Thoracic aorta (tissue), 2 donors: ENCODE data around the gene GNA14. TPM values are rescaled to one million over a fixed set of nuclear protein-coding genes. Genes with fewer than 3 reads are reported as not detected.

ENCODE experiments used
- ATAC-seq: fragments of 150-250 bp; one replicate; pipeline ENCODE4 v1.8.0; 2017; ENCODE audit warnings: low read depth; ENCODE audit not compliant: insufficient number of reproducible peaks, low FRiP score
- DNase-seq: peaks from one replicate; pipeline ENCODE4 v3.0.0-alpha.2; 2020; ENCODE audit warnings: low spot score
- H3K27ac ChIP-seq, 2 donors: fragments of 200-600 bp; sonication (generic); 1 replicate in 1 of 2; 2 replicates in 1 of 2; pipeline ENCODE4 v1.5.1; 2016; ENCODE audit warnings: mild to moderate bottlenecking in 2 of 2, moderate library complexity in 2 of 2
- H3K27me3 ChIP-seq: fragments of 200-600 bp; sonication (generic); replicated peaks from 2 replicates; pipeline ENCODE4 v1.6.0; 2016; ENCODE audit warnings: mild to moderate bottlenecking; ENCODE audit not compliant: insufficient read depth
- H3K36me3 ChIP-seq: fragments of 200-600 bp; sonication (generic); one replicate; pipeline ENCODE4 v1.5.1; 2016
- H3K4me1 ChIP-seq, 2 donors: fragments of 200-600 bp; sonication (generic); 1 replicate in 1 of 2; 2 replicates in 1 of 2; pipeline versions ENCODE4 v1.5.1 to v1.6.0; 2016; ENCODE audit warnings: low read depth in 2 of 2, mild to moderate bottlenecking in 1 of 2; ENCODE audit not compliant: control insufficient read depth in 1 of 2
- H3K4me3 ChIP-seq: fragments of 200-600 bp; sonication (generic); 2 replicates; pipeline ENCODE4 v1.5.1; 2016; ENCODE audit warnings: mild to moderate bottlenecking
- H3K9me3 ChIP-seq: fragments of 200-600 bp; sonication (generic); 2 replicates; pipeline ENCODE4 v1.5.1; 2016
- total RNA-seq, 2 donors: library from RNA; depleted of rRNA; stranded (reverse); fragments of >200 nt; gene quantifications; one replicate each; pipeline versions ENCODE4 v1.1.0 to v1.2.3, GENCODE V29; 2016
- TF ChIP-seq, protein P1 (sequence below): fragments of 200-600 bp; sonication (generic); IDR thresholded peaks from one replicate; pipeline ENCODE4 v1.5.1; 2019; ENCODE audit warnings: antibody characterized with exemption

GNA14 gene
- total RNA-seq, 2 donors from 2014 or later, result 5.8 to 8.4 TPM

DNA sequence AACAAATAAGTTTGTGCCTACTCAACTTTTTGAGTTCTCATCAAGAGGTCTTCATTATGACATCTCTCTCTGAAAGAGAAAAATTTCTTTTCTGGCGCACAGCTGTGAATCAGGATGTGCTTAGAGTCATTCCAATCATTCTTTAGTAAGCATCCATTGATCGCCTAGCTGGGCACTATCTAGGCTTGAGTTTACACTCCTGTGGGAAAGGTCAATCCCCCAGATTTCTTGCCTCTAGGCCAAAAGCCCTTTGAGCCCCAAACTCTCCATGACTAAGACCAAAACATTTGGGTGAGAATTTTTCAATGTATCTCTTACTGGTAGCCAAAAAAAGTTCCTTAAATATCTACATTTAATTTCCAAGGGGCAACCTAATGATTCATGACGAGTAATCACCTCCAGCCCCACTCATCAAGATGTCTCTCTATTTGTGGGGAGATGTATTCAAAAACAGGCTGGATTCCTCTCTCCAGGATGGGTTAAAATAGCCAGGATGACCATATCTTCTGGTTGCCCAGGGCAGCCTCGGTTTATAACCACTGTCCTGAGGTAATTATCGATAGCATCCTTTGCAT lies 101.7 kb downstream of the GNA14 start:
- Histone ChIP-seq H3K27ac (no peak overlapping the region), H3K27me3 (no peaks in the 10 kb centered on the region), H3K36me3 (no peaks in the 10 kb centered on the region), H3K9me3 (peaks cover 9% of the 10 kb centered on the region), H3K4me1 (no peaks in the 10 kb centered on the region), H3K4me3 (no peak overlapping the region)
- ATAC-seq, result no peak
- TF ChIP-seq, protein P1, sequence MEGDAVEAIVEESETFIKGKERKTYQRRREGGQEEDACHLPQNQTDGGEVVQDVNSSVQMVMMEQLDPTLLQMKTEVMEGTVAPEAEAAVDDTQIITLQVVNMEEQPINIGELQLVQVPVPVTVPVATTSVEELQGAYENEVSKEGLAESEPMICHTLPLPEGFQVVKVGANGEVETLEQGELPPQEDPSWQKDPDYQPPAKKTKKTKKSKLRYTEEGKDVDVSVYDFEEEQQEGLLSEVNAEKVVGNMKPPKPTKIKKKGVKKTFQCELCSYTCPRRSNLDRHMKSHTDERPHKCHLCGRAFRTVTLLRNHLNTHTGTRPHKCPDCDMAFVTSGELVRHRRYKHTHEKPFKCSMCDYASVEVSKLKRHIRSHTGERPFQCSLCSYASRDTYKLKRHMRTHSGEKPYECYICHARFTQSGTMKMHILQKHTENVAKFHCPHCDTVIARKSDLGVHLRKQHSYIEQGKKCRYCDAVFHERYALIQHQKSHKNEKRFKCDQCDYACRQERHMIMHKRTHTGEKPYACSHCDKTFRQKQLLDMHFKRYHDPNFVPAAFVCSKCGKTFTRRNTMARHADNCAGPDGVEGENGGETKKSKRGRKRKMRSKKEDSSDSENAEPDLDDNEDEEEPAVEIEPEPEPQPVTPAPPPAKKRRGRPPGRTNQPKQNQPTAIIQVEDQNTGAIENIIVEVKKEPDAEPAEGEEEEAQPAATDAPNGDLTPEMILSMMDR, result no peak
- DNase-seq, result no peak

DNA sequence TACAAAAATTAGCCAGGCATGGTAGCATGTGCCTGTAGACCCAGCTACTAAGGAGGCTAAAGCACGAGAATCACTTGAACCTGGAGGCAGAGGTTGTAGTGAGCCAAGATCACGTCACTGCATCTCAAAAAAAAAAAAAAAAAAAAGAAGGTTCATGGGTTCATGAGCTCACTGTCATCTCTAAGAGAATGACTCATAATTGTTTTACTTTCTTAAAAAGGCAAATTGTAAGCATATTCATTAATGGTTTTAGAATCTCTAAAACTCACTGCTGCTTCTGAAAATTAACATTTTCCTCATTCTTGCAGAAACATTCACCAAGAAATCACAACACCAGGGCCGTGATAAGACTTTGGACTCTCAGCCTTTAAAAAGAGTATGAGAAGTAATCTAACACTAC lies 103.6 kb downstream of the GNA14 start:
- Histone ChIP-seq H3K4me1 (no peaks in the 10 kb centered on the region), H3K27me3 (no peaks in the 10 kb centered on the region), H3K27ac (no peak overlapping the region), H3K36me3 (no peaks in the 10 kb centered on the region), H3K9me3 (peaks cover 21% of the 10 kb centered on the region), H3K4me3 (no peak overlapping the region)
- DNase-seq, result no peak
- TF ChIP-seq, protein P1, result no peak
- ATAC-seq, result no peak

DNA sequence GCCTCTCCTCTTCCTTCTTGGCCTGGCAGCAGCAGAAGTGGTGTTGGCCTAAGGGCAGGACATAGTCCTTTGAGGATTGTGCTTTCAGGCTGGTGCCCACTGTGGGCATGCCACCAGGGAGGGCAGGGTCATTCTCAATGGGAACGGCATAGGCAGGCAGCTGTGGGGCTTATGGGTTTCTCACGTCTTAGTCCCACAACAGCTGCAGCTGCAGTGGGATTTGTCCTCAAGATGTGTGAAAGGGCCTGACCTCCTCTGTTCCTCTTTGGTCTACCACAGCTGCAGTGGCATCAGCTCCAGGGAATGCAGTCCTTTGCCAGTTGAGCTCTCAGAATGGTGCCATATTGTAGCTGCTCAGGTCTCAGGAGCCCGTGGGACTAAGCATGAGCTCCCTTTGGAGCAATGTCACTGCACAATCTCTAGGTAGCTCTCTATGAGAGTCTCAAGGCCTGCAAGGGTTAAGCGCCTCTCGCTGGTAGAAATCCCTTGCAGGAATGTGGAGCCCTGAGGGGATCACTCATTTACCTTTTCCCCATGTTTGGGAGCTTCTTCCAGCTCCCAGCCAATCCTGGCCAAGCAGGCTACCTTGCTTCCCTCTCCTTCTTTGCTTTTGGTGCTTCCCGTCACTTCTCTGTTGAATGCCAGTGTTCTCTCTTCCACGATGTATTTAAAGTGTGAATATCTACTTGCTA lies 104.8 kb downstream of the GNA14 start:
- TF ChIP-seq, protein P1, result no peak
- H3K27me3 ChIP-seq, result no peaks in the 10 kb centered on the region
- peaks cover 21% of the 10 kb centered on the region for H3K9me3 ChIP-seq
- no peak overlapping the region for H3K27ac ChIP-seq
- no peaks in the 10 kb centered on the region for H3K4me1 ChIP-seq
- H3K4me3 ChIP-seq, result no peak overlapping the region
- DNase-seq (no peak), ATAC-seq (no peak)
- H3K36me3 ChIP-seq, result no peaks in the 10 kb centered on the region

DNA sequence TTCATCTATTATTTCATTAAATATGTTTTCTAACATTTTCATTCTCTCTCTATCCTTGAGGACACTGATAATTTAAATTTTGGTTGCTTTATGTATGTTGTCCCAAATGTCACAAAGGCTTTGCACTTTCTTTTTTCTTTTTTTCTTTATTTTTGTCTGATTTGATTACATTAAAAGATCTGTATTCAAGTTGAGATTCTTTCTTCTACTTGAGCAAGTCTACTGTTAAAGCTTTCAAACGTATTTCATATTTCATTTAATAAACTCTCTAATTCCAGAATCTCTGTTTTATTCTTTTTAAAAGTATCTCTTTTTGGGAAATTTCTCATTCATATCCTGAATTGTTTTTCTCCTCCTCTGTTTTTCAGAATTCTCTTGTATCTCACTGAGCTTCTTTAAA lies 106.5 kb downstream of the GNA14 start:
- TF ChIP-seq, protein P1, result no peak
- DNase-seq, result no peak
- ATAC-seq, result no peak
- H3K9me3 ChIP-seq, result peaks cover 21% of the 10 kb centered on the region
- no peak overlapping the region for H3K4me3 ChIP-seq
- H3K4me1 ChIP-seq, result no peaks in the 10 kb centered on the region
- H3K36me3 ChIP-seq, result no peaks in the 10 kb centered on the region
- H3K27ac ChIP-seq, result no peak overlapping the region
- no peaks in the 10 kb centered on the region for H3K27me3 ChIP-seq

DNA sequence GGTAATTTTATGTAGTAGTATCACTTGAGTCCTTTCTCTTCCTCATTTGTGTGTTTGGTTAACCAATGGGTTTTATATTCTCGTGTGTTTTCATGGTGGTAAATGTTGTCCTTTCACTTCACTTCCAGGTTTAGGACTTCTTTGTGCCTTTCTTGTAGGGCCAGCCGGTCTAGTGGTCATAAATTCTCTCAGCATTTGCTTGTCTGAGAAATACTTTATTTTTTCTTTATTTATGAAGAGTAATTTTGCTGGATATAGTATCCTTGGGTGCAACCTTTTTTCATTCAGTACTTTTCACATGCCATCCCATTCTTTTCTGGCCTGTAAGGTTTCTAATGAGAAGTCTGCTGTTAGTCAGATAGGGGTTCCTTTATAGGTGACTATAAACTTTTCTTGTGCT lies 107.1 kb downstream of the GNA14 start:
- no peaks in the 10 kb centered on the region for H3K36me3 ChIP-seq

More for the DNA sequence above, 107.1 kb downstream of the GNA14 start:
- DNase-seq, result no peak
- H3K9me3 ChIP-seq, result peaks cover 21% of the 10 kb centered on the region
- no peak overlapping the region for H3K27ac ChIP-seq
- TF ChIP-seq, protein P1, result no peak
- H3K4me1 ChIP-seq, result no peaks in the 10 kb centered on the region
- H3K4me3 ChIP-seq, result no peak overlapping the region
- ATAC-seq, result no peak
- H3K27me3 ChIP-seq, result no peaks in the 10 kb centered on the region
